Parathyroid adenoma (tissue), 2 donors: ENCODE measurements around the gene POLR3C.
A peak's percentile ranks its signal among the peaks of the same experiment; 100 is the strongest.

ENCODE experiments used
- H2AFZ ChIP-seq: fragments of 300-600 bp; sonication (generic); one replicate; pipeline ENCODE4 v1.7.0; 2017; ENCODE audit warnings: antibody characterized with exemption, mild to moderate bottlenecking
- H3K27ac ChIP-seq: fragments of 300-600 bp; sonication (generic); one replicate; pipeline ENCODE4 v1.7.0; 2017
- H3K27me3 ChIP-seq: fragments of 300-600 bp; sonication (generic); one replicate; pipeline ENCODE4 v1.7.0; 2017; ENCODE audit warnings: low read length; ENCODE audit not compliant: control insufficient read depth, insufficient read depth
- H3K36me3 ChIP-seq: fragments of 300-600 bp; sonication (generic); one replicate; pipeline ENCODE4 v1.7.0; 2017; ENCODE audit warnings: low read length; ENCODE audit not compliant: control insufficient read depth, insufficient read depth
- H3K4me1 ChIP-seq: fragments of 300-600 bp; sonication (generic); one replicate; pipeline ENCODE4 v1.7.0; 2017; ENCODE audit warnings: control low read depth
- H3K4me2 ChIP-seq: fragments of 300-600 bp; sonication (generic); one replicate; pipeline ENCODE4 v1.7.0; 2017; ENCODE audit warnings: low read length
- H3K4me3 ChIP-seq: fragments of 300-600 bp; sonication (generic); one replicate; pipeline ENCODE4 v1.7.0; 2017; ENCODE audit warnings: low read depth, low read length
- H3K79me2 ChIP-seq: fragments of 300-600 bp; sonication (generic); one replicate; pipeline ENCODE4 v1.7.0; 2017; ENCODE audit warnings: control low read depth
- H3K9ac ChIP-seq: fragments of 300-600 bp; sonication (generic); one replicate; pipeline ENCODE4 v1.7.0; 2017; ENCODE audit warnings: mild to moderate bottlenecking
- H3K9me3 ChIP-seq: fragments of 300-600 bp; sonication (generic); one replicate; pipeline ENCODE4 v1.7.0; 2017; ENCODE audit warnings: low read length; ENCODE audit not compliant: control insufficient read depth
- TF ChIP-seq, protein P1 (sequence below): fragments of 300-600 bp; sonication (generic); IDR thresholded peaks from one replicate; pipeline ENCODE4 v1.7.0; 2017; ENCODE audit warnings: antibody characterized with exemption, mild to moderate bottlenecking
- donor health status: primary hyperparathyroidism.

POLR3C gene

DNA sequence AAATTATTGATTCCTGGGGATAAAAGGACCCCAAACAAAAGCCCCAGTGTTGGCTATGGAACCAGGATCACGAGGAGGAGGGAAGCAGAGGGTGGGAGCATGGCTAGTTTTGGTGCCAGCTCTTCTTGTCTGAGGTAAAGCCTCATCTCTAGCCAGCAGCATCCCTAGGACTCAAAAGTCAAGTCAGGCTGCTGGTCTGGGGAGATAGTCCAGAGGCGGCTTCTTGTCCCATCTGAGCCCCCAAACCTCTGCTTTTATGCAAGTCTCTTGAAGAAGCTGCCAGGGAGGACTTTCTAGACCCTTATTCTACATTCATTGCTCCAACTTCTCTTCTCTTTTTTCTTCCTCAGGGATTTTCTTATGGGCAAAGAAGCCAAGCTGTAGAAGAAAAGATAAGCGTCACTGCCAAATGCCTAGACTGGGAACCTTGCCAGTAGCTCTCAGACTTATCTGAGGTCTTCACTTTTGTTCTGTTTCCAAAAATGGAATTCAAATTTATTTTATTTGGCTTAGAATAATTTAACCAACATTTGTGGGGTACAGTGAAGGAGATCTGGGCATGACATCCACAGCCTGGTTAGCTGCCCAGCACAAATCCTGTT, 68.6 kb downstream of the POLR3C start:
- Histone ChIP-seq H3K27me3 (no peaks in the 10 kb centered on the region), H3K4me2 (peak overlapping the region; percentile 46), H3K36me3 (no peaks in the 10 kb centered on the region), H3K27ac (peak overlapping the region; percentile 80), H3K9me3 (no peaks in the 10 kb centered on the region), H3K4me3 (peak overlapping the region; percentile 2), H3K9ac (no peak overlapping the region), H3K79me2 (no peaks in the 10 kb centered on the region), H2AFZ (peak overlapping the region; percentile 78), H3K4me1 (peaks cover 5% of the 10 kb centered on the region)
- TF ChIP-seq, protein P1, sequence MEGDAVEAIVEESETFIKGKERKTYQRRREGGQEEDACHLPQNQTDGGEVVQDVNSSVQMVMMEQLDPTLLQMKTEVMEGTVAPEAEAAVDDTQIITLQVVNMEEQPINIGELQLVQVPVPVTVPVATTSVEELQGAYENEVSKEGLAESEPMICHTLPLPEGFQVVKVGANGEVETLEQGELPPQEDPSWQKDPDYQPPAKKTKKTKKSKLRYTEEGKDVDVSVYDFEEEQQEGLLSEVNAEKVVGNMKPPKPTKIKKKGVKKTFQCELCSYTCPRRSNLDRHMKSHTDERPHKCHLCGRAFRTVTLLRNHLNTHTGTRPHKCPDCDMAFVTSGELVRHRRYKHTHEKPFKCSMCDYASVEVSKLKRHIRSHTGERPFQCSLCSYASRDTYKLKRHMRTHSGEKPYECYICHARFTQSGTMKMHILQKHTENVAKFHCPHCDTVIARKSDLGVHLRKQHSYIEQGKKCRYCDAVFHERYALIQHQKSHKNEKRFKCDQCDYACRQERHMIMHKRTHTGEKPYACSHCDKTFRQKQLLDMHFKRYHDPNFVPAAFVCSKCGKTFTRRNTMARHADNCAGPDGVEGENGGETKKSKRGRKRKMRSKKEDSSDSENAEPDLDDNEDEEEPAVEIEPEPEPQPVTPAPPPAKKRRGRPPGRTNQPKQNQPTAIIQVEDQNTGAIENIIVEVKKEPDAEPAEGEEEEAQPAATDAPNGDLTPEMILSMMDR = no peak

DNA sequence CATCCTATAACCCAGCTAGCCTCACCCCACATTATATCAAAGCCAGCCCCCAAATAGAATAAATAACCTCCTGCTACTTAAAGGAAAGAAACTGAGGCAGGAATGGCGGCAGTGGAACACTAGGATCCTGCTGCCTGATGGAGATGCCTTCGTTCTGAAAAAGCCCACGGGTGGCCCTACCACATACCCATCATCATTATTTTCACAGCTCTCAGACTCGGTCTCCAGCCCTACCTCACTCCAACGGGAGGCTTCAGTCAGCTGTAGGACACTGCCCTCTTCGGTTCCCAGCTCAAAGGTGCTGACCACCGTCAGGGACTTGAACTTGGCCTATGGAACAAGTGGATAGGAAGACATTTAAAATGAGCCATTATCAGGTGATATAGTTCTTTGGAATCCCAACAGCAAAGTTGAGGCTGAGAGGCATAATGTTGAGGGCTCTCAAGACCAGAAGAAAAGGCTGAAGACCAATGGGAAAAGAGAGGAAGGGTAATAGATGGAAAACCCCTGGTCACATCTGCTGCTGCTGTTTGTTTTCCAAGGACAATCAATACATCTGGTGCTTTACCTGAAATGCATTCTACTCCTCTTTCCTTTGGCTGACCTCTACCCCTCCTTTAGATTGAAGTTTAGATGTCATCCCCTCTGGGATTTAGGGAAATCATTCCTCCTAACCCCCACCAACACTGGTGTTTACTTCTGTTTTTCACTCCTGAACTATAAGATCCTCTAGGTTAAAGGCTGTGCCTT, 69.5 kb downstream of the POLR3C start:
- H3K4me2 ChIP-seq = no peak overlapping the region
- H3K27me3 ChIP-seq = no peaks in the 10 kb centered on the region
- no peaks in the 10 kb centered on the region for H3K9me3 ChIP-seq
- H3K79me2 ChIP-seq = no peaks in the 10 kb centered on the region
- no peak overlapping the region for H3K9ac ChIP-seq
- H3K27ac ChIP-seq = no peak overlapping the region
- H3K4me1 ChIP-seq = peaks cover 5% of the 10 kb centered on the region
- no peak overlapping the region for H3K4me3 ChIP-seq
- H2AFZ ChIP-seq = no peak overlapping the region
- no peaks in the 10 kb centered on the region for H3K36me3 ChIP-seq
- TF ChIP-seq, protein P1 = no peak
